Measurements from ENCODE around the gene NDC80.

Gene NDC80

GRCh38 chr18:2557536-2557935 lies 13.8 kb upstream of the NDC80 start:
- no peak for DNase-seq (ENCODE audit: low read depth in 2 of 2, low spot score in 1 of 2)

GRCh38 chr18:2559249-2559648 lies 12.1 kb upstream of the NDC80 start:
- no peak for DNase-seq (ENCODE audit: low read depth in 2 of 2, low spot score in 1 of 2)

DNA sequence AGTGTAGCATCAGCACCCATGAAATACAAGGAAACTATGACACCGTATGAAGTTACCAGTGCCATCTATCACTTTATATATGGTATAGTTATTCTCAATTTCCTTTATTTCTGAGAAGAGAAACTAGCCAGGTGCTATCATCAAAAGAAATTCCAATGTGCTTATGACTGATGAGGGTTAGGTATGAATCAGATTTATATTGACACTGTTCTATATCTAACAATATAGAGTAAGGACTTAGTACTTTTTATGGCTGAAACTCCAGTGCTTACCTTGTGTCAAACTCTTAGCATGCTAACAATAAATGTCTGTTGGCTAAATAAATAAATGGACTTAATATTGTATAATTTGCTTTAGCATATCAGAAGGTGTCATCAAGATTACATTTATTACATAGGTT lies 7.0 kb upstream of the NDC80 start:
- no peak for DNase-seq (ENCODE audit: low read depth in 2 of 2, low spot score in 1 of 2)

GRCh38 chr18:2568129-2568528 lies 3.2 kb upstream of the NDC80 start:
- DNase-seq (ENCODE audit: low read depth in 2 of 2, low spot score in 1 of 2) = no peak

GRCh38 chr18:2568605-2569004 lies 2.8 kb upstream of the NDC80 start:
- no peak for DNase-seq (ENCODE audit: low read depth in 2 of 2, low spot score in 1 of 2)

DNA sequence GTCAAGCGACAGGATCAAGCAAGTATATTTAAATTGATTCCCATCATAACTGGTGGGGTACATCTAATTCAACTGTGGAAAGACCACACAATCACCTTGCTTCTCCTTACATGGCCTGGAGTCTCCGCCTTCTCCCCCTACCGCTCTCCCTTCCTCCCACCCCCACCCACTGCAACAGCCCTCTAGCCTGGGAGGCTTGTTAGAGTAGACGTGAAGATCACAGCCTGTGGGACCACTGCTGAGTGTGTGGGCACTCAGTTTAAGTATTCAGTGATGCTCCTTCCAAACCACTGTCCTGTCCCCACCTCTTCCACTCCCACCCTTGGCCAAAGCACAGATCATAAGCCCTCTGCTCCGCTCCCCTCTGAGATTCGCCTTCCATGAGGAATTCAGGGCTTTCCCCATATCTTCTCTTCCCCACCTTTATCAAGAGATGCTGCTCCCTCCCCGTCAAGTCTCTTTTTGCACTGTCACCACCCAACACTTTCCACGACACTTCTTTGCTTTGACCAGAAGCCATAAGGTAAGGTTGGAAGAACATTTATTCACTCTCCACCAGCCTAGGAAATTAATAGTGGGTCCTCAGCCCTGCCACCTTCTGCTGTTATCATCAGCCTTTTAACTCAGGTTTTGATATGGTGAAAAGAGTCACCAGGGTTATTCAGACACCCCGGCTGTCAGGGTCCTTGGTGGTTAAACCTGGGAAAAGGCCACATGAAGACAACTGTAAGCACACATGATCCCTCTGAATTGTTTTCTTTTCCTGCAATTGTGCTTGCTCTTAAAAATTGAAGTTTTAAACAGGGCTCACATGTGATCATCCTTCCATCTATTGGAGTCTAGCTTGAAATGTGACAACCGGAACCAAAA lies 1.8 kb upstream of the NDC80 start:
- DNase-seq (ENCODE audit: low read depth in 2 of 2, low spot score in 1 of 2) = no peak

- DNase-seq (ENCODE audit: low read depth in 2 of 2, low spot score in 1 of 2) = peak; percentile 29 to 34
These were observed 571 bp upstream of the NDC80 start for GRCh38 chr18:2570772-2571199.

GRCh38 chr18:2572171-2572569 lies 813 bp downstream of the NDC80 start:
- DNase-seq (ENCODE audit: low read depth in 2 of 2, low spot score in 1 of 2) = no peak

DNA sequence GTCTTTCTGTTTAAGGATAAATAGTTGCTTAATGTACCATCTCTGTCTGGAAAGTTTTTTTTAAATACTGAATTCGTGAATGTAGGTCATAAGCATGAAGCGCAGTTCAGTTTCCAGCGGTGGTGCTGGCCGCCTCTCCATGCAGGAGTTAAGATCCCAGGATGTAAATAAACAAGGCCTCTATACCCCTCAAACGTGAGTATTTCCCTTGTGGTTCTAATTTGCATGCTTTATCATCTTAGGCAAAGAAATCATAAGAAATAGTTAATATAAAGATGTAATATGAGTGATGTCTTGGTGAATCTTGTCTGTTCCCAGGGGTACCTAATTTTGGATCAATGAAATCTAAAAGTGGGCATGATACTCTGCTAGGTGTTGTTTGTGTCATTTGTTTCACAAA lies 1.5 kb downstream of the NDC80 start:
- DNase-seq (ENCODE audit: low read depth in 2 of 2, low spot score in 1 of 2) = no peak

GRCh38 chr18:2573408-2573807 lies 2.1 kb downstream of the NDC80 start:
- no peak for DNase-seq (ENCODE audit: low read depth in 2 of 2, low spot score in 1 of 2)

- DNase-seq (ENCODE audit: low read depth in 2 of 2, low spot score in 1 of 2) = no peak
These were observed 16.4 kb downstream of the NDC80 start for GRCh38 chr18:2587788-2588187.

GRCh38 chr18:2588666-2589344 lies 17.4 kb downstream of the NDC80 start:
- DNase-seq (ENCODE audit: low read depth in 2 of 2, low spot score in 1 of 2) = no peak

DNA sequence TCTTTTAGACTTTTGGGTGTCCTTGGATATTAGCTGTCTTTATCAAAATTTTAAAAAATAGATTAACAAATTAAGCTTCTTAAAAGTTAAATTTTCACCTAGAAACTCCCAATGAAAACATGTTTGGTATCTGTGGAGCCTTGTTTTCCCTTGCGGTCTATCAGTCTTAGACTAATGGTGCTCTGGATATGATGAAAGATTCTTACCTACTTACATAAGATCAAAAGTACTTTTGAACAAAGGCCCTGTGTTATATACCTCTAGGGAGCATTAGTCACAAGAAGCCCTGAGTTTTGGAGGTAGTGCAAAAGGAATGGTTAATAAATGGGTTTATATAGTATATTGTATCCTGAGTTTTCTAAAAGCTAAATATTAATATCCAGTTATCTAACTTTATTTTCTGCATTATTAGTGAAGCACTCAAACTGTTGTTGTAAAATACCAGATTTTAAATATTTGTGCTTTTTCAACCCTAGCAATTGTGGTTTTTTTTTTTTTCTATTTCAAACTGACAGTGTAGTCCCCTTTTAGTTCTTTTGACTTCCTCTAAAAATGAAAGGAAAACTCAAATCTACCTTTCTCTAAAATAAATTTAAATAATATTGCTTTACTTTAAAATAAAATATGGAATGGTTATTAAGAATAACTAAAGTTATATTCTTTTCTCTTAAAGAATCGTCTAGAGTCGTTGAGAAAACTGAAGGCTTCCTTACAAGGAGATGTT lies 18.1 kb downstream of the NDC80 start:
- DNase-seq (ENCODE audit: low read depth in 2 of 2, low spot score in 1 of 2) = no peak

GRCh38 chr18:2590303-2590702 lies 18.9 kb downstream of the NDC80 start:
- no peak for DNase-seq (ENCODE audit: low read depth in 2 of 2, low spot score in 1 of 2)

DNA sequence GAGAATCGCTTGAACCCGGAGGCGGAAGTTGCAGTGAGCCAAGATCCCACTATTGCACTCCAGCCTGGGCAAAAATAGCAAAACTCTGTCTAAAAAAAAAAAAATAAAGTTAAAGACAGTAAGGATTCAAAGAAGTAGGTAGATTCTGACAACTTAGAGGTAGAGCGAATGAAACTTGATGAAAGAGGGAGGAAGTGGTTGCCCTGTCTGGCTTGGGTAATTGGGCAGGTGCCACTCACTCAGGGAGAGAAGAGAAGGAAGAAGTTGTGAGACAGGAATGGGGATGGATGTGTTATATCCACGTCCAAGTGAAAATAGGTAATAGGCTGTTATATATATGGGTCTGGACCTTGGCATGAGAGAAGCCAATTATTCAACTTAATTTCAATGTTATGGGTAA lies 26.3 kb downstream of the NDC80 start:
- no peak for DNase-seq (ENCODE audit: low read depth in 2 of 2, low spot score in 1 of 2)

DNA sequence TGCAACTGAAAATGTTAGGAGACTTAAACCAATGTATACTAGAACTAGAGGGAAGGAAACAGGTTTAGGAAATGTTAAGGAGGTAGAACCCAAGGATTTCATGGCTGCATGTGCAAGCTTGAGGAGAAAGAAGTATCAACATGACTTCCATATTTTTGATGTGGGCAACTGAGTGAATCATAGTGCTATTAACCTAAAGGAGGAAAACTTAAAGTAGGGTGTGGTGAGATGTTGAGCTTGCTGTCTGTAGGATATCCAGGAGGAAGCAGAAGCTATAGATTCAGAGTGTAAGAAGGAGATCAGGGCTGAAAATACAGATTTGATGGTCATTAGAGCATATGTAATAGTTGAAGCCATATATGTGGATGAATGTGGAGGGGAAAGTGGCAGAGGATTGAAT lies 31.5 kb downstream of the NDC80 start:
- DNase-seq (ENCODE audit: low read depth in 2 of 2, low spot score in 1 of 2) = no peak

GRCh38 chr18:2606335-2606734 lies 35.0 kb downstream of the NDC80 start:
- DNase-seq (ENCODE audit: low read depth in 2 of 2, low spot score in 1 of 2) = no peak

DNA sequence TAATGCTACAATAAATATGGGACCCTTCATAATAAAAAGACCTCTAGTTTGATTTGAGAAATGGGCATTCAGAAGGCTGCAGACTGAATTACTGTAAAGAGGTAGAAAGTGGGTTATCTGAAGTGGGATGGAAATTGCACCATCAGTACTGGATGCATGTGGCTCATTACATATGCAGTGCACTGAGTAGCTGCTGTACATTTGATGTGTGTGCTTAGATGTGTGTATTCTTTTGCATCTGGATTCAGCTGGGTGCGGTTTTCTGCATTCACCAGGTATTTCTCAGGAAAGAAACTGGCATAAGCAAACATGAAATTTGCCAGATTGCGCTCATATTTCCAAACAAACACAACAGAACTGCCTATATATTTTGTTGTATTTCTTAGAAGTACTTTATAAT lies 38.2 kb downstream of the NDC80 start:
- DNase-seq (ENCODE audit: low read depth in 2 of 2, low spot score in 1 of 2) = no peak

DNA sequence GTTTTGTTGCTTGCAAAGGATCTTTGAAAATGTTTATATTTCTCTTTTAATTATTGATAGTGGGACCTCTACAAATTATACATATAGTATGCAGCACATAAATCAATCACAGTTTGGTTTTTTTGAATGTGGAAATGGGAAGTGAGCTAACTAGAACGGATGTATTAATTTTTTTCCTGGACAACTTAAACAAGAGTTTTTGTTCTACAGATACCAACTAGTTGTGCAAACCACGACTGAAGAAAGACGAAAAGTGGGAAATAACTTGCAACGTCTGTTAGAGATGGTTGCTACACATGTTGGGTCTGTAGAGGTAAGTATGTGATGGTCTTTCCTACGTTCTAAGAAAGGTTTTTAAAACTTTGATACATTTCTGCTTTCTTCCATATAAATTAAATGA lies 39.2 kb downstream of the NDC80 start:
- no peak for DNase-seq (ENCODE audit: low read depth in 2 of 2, low spot score in 1 of 2)

DNA sequence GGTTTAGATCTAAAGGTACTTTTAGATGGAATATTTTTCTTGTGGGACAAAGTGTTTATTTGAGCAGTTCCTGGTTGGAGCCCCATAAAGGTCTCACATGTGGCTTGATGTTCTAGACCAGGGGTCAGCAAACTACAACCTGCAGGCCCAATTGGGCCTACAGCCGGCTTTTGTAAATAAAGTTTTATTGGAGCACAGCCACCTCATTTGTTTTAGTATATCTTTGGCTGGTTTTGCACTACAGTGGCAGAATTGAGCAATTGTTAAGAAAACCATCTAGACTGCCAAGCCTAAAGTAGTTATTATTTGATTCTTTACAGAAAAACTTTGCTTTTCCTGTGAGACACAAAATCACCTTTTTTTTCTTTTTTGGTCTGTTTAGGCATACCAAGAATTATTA lies 41.6 kb downstream of the NDC80 start:
- no peak for DNase-seq (ENCODE audit: low read depth in 2 of 2, low spot score in 1 of 2)

- no peak for DNase-seq (ENCODE audit: low read depth in 2 of 2, low spot score in 1 of 2)
These were observed 46.1 kb downstream of the NDC80 start for GRCh38 chr18:2617401-2617998.

- DNase-seq (ENCODE audit: low read depth in 2 of 2, low spot score in 1 of 2) = no peak
These were observed 46.7 kb downstream of the NDC80 start for GRCh38 chr18:2618009-2618408.

All from stimulated activated CD8-positive, alpha-beta memory T cell treated with anti-CD3 and anti-CD28 coated beads, Interleukin-4, amount 100 ng/mL, for 1 hour (primary cell).